Right ventricle myocardium superior (tissue), 1 donor: ENCODE data around the gene HIPK2. TPM values are rescaled to one million over a fixed set of nuclear protein-coding genes. Genes with fewer than 3 reads are reported as not detected.

Source experiments
- ATAC-seq: fragments of 200-7000 bp; cut with Tn5 transposase; one replicate; pipeline ENCODE4 v1.9.1; 2020; ENCODE audit warnings: mild to moderate bottlenecking; ENCODE audit not compliant: poor library complexity
- DNase-seq: peaks from one replicate; pipeline ENCODE4 v3.0.0-alpha.2; 2020
- intact Hi-C: fragments of 100-400 bp; cut with DNase I; formaldehyde crosslinking; loops from one replicate; pipeline ENCODE4 v1.11.2; 2022
- total RNA-seq: library from RNA; stranded (reverse); fragmentation: NEBNext Ultra II Directional; extraction: Animal tissue kit (Norgen Biotek cat#: 25700); gene quantifications from one replicate; pipeline ENCODE4 v1.2.1, GENCODE V29; 2021
- donor health status: DM: no; HTN: yes; CAD: no; lungs with severe emphysema.

The HIPK2 gene
- total RNA-seq, 1 donor from 2014 or later = 88.5 TPM

DNA sequence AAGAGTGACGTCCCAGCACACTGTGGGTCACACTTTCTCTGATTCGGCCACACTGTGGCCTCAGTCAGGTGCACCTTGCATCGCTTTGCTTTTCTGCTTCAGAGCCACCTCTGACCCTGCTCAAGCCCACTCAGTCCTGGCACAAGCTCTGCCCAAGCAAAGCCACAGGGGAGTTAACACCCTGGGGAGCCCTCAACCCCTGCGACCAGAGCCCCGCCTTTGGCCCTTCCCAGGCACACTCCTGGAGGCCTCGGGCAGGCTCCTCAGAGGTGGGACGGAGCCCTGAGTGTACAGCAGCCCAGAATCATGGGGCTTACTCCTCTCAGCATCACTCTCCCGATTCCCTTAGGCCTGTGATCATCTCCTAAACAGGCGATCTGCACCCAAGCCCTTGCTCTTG is 71.0 kb downstream of the HIPK2 start:
- DNase-seq (no peak), ATAC-seq (no peak)
- intact Hi-C loops = no loop called here

GRCh38 chr7:139704308-139704879 is 73.4 kb downstream of the HIPK2 start:
- no peak for ATAC-seq
- no peak for DNase-seq
- intact Hi-C loops = no loop called here

DNA sequence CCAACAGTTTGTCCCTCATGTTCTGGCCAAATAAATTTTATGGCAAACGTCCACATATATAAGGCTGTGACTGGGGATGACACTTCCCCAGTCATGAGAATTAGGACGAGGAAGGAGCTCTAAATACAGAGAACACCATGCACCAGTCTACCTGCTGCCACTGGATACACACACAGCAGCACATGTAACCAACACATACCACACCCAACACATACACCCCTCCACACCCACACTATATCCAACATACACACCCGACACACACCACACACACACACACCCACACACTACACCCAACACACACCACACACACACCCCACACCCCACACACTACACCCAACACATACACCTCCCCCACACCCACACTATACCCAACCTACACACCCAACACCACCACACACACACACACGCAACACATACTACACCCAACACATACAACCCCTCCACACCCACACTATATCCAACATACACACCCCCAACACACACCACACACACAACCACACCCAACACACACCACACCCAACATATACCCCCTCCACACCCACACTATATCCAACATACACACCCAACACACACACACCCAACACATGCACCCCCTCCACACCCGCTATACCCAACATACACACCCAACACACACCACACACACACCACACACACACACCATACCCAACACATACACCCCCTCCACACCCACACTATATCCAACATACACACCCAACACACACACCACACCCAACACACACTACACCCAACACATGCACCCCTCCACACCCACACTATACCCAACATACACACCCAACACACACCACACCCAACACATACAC is 74.1 kb downstream of the HIPK2 start:
- intact Hi-C loops = no loop called here
- ATAC-seq (peak; percentile 71), DNase-seq (no peak)

DNA sequence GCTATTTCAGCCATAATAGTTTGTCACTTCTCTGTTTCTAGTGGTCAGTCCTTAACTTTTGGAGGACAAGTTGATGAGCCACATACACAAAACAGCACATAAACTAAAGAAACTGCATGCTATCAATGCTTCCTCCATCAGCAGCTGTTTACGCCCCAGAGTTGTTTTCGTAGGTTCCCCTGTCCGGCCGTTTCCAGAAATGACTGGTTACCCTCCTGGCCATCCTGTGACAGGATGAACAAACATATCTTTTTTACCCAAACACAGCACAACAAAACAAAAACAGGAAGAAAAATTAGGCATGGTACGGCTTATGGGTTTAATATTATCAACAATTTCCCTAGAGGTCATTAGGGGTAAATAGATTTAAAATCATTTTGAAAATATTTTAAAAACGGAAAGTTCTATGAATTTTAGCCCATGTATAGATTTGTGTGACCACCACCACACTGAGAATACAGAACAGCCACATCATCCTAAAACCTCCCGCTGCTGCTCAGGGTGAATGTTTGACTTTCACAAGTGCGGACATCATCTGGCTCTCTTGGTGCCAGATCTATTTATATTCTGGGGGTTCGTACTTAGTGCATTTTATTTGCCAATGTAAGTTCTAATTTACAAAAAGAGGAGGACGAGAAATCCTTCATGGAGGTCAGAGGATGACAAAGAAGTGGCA is 74.8 kb downstream of the HIPK2 start:
- DNase-seq (no peak), ATAC-seq (peak; percentile 70)
- intact Hi-C loops = no loop called here

DNA sequence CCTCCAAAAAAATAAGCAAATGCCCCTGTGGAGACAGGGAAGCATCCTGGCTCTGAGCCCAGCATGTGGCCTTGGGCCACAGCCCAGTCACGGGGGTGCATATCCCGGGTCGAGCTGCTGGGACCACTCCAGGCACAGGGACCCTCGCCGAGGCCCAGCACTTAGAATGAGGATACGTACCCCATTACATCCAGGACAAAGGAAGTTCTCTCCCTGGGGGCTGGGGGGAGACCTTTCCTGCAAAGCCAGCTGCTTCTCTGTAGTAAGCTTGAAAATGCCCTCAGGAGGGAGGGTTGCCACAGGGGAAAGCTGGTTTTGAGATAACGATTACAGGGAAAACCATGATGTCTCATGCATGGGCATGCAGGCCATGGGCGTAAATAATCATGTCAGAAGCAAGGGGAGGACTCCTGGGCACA is 75.5 kb downstream of the HIPK2 start:
- intact Hi-C loops = no loop called here
- peak; percentile 32 for ATAC-seq
- DNase-seq = peak; percentile 60

GRCh38 chr7:139701908-139702307 is 75.9 kb downstream of the HIPK2 start:
- DNase-seq (no peak), ATAC-seq (peak; percentile 33)
- intact Hi-C loops = no loop called here

DNA sequence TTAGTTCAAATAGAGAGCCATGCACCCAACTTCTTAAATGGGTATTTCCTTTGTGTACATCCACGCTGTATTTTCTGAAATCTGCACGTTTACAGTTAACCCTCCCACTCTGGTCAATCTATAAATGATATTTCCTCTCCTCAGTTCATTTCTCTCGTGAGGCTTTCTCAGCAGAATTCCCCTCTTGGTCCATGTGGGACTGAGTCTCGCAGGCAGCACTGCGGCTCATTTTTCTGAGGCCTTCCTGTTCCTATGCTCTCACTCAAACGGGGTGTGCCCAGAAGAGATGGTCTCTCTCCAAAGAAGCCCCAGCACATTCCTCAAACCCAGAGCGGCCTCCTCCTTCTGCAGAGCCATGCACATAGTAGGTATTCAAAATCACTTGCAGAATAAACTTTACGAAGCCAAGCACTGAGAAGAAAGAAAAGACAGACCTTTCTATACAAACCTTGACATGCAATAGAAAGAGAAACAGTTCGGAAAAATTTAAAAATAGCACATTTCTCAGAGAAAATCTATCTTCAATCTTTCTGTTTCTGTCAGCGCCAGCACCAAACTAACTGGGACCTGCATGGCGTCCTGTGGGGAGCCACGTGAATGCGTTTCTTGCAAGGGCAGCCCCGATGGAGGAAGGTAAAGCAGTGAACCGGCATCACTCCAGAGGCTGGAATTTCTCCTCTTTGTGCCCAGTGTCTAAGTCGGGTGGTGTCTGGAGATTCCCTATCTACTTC is 77.1 kb downstream of the HIPK2 start:
- intact Hi-C loops = no loop called here
- ATAC-seq = no peak
- no peak for DNase-seq

GRCh38 chr7:139699640-139700504 is 77.9 kb downstream of the HIPK2 start:
- DNase-seq = no peak
- no peak for ATAC-seq
- intact Hi-C loops = no loop called here

GRCh38 chr7:139698844-139699243 is 79.0 kb downstream of the HIPK2 start:
- no peak for DNase-seq
- intact Hi-C loops = no loop called here
- no peak for ATAC-seq

DNA sequence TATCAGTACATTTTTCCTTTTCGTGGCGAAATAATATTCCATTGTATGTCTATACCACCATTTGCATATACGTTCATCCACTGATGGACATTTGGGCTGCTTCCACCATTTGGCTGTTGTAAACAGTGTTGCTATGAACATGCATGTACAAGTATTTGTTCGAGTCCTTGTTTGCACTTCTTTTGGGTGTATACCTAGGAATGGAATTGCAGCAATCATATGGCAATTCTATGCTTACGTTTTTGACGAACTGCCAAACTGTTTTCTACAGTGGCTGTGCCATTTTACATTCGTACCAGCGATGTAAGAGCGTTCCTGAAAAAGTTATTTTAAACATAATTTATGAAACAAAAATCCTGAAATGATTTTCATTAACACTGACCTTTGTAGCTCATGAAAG is 79.5 kb downstream of the HIPK2 start:
- intact Hi-C loops = no loop called here
- ATAC-seq = no peak
- DNase-seq = no peak

DNA sequence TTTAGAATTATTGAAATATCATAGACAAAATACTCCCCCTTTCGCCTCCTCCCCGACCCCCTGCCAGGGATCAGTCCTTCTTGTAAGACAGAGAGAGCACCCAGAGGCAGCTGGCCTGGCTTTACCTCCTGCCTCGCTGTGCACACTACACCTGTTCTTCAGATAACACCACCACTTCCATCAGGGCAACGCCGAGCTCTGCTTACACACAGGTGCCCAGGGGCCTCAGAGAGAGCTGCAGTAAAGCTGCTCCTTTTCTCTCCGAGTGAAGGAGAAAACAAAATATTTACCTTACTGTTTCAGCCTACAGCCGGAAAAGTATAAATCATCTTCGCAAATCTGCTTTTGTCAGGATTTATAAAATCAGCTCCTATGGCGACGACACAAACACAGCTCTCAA is 80.7 kb downstream of the HIPK2 start:
- DNase-seq (no peak), ATAC-seq (no peak)
- intact Hi-C loops = no loop called here

DNA sequence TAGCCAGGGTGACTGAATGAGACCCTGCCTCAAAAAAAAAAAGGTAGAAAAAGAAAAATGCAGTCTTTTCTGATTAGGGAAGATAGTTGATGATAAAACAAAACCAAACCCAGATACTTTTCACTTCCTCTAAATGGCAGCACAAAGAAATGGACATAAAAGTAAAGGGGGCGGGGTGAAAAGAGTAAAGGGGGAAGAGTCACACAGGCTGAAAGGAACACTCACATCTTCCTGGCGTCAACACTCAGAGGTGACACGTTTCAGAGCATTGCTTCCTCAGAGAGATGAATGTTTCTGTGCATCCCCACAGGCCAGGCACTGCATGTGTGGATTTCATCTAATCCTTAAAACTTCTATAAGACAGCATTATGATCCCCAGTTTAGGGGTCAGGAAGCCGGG is 81.2 kb downstream of the HIPK2 start:
- peak; percentile 33 for ATAC-seq
- no peak for DNase-seq
- intact Hi-C loops = no loop called here

DNA sequence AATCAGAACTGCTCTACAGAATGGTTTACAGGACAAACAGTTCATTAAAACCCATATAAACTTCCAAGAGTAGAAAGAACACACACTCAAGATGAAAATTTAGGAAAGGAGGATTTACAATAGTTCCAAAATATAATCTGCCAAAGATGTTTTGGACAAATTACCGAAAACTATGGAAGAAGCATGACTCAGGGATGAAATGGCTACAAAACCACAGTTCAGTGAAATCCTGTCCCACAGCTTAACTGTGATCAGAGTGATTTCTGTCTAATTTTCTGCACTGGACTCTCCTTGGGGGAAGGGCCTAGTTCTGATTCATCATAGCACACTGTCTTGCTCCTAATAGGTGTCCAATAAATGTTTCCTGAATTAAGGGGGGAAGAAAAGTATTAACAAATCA is 82.2 kb downstream of the HIPK2 start:
- DNase-seq (no peak), ATAC-seq (no peak)
- intact Hi-C loops = no loop called here

DNA sequence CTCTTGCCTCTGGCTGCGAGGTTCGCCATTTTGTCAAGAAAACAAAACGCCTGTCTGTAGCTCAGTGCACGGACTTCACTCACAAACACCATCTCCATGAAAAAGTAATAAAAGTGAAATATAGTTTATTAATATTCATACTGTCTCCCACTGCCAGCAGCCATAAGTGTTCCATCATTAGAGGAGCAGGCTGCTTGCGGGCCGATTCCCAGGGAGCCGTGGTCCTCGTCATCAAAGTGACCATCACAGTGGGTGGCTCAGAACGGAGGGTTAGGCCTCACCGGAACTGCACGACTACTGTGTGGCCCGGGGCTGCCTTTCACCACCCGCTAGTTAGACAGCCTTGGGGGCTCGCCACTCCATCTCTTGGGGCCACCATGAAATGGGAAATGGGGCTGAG is 82.7 kb downstream of the HIPK2 start:
- DNase-seq (no peak), ATAC-seq (no peak)
- intact Hi-C loops = no loop called here

- intact Hi-C loops = no loop called here
- DNase-seq = no peak
- ATAC-seq = no peak
Measured at GRCh38 chr7:139694389-139694676, 83.5 kb downstream of the HIPK2 start.

DNA sequence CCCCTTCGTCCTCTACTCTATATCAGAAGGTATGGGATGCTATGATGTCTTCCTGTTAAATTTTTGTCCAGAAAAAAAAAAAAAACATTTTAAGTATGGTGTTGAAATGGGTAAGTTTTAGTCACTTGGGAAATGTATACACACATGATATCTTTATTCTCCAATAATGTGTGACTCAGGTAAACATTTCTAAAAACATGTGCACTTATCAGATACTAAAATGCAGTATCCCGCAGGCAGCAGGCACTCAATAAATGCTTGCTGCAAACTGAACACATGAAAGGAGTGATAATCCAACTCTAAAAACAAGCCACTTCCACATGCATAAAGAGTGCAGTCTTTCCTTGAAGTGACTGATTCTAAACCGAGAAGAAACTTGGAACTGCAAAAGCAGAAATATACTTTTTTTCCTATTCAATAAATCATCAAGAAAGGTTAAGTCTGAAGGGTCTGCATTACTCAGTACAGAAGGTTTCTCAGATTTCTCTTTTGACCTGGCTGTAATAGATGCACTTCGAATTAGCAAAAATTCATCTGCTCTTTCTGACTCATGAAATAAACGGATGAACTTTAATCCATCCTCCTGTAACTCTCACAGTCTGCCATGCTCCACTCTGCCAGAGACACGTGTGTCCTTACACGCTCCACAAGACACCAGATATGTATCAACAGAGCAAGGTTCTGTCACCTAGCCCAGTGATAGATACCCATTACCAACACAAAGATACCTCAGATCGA is 84.0 kb downstream of the HIPK2 start:
- intact Hi-C loops = no loop called here
- DNase-seq (no peak), ATAC-seq (no peak)

DNA sequence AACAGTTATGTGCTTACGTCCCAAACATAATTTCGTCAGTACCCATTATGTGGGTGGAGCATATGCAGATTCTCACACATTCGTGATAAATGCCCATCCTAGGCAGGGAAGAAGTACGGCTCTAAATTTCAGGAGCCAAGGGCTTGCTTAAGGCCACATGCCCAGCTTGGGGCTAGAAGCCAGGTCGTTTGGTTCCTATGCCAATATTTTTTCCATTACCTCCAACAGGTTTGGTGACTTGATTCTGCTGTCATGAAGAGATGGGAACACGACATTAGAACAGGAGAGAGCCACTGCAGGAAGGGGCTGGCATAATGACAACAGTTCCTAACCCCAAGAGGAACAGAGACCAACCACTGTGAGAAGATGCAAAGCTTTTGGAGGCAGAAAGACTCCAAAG is 85.1 kb downstream of the HIPK2 start:
- intact Hi-C loops = no loop called here
- ATAC-seq (no peak), DNase-seq (no peak)

GRCh38 chr7:139691253-139691781 is 86.5 kb downstream of the HIPK2 start:
- peak; percentile 94 for ATAC-seq
- intact Hi-C loops = no loop called here
- peak; percentile 87 for DNase-seq
